DMS114 treated with DMSO at 0.1 percent for 48 hours (cell line): ENCODE data around the gene LIPT2.
"Not testable (repeated sequence)": the region's sequence is repeated elsewhere in the genome, so short reads cannot be mapped to it uniquely, and the experiment has no call there.

Experiments used
- DNase-seq: peaks from one replicate; lab custom pipeline; 2025; ENCODE audit not compliant: unreplicated experiment; lab: John Stamatoyannopoulos, UW

LIPT2 gene

GRCh38 chr11:74492974-74493790 is at the start of gene LIPT2:
TSS of gene LIPT2 (minus strand) at chr11:74493724. CDS start at chr11:74493703, 21 bp downstream.
- DNase-seq, result peak; percentile 86

- DNase-seq, result no peak
Observed at GRCh38 chr11:74541466-74541865, 47.9 kb upstream of the LIPT2 start.

GRCh38 chr11:74540270-74540669 is 46.7 kb upstream of the LIPT2 start:
- no peak for DNase-seq

GRCh38 chr11:74538680-74539079 is 45.2 kb upstream of the LIPT2 start:
- DNase-seq, result no peak

- no peak for DNase-seq
Observed at GRCh38 chr11:74535371-74536160, 42.0 kb upstream of the LIPT2 start.

- not testable (repeated sequence) for DNase-seq
Observed at GRCh38 chr11:74534946-74535275, 41.4 kb upstream of the LIPT2 start.

- DNase-seq, result no peak
Observed at GRCh38 chr11:74534216-74534945, 40.9 kb upstream of the LIPT2 start.

GRCh38 chr11:74533421-74533820 is 39.9 kb upstream of the LIPT2 start:
- DNase-seq, result no peak

- DNase-seq, result no peak
Observed at GRCh38 chr11:74532501-74533246, 39.1 kb upstream of the LIPT2 start.

- no peak for DNase-seq
Observed at GRCh38 chr11:74524978-74525377, 31.5 kb upstream of the LIPT2 start.

GRCh38 chr11:74524501-74524900 is 31.0 kb upstream of the LIPT2 start:
- DNase-seq, result no peak

GRCh38 chr11:74522776-74523175 is 29.3 kb upstream of the LIPT2 start:
- DNase-seq, result no peak

- DNase-seq, result no peak
Observed at GRCh38 chr11:74521666-74522252, 28.2 kb upstream of the LIPT2 start.

- DNase-seq, result no peak
Observed at GRCh38 chr11:74520927-74521665, 27.6 kb upstream of the LIPT2 start.

- no peak for DNase-seq
Observed at GRCh38 chr11:74520316-74520715, 26.8 kb upstream of the LIPT2 start.

GRCh38 chr11:74519710-74520109 is 26.2 kb upstream of the LIPT2 start:
- DNase-seq, result no peak

GRCh38 chr11:74517592-74517991 is 24.1 kb upstream of the LIPT2 start:
- not testable (repeated sequence) for DNase-seq

GRCh38 chr11:74507582-74507981 is 14.1 kb upstream of the LIPT2 start:
- DNase-seq, result no peak

- no peak for DNase-seq
Observed at GRCh38 chr11:74506823-74507222, 13.3 kb upstream of the LIPT2 start.

- DNase-seq, result no peak
Observed at GRCh38 chr11:74505911-74506310, 12.4 kb upstream of the LIPT2 start.
